GM06990 (cell line): ENCODE results near the gene MS4A18.

ENCODE experiments used
- DNase-seq: peaks from one replicate; pipeline ENCODE4 v3.0.0-alpha.2; 2011; ENCODE audit not compliant: insufficient read length; ENCODE audit errors: extremely low read depth
- H3K27me3 ChIP-seq: replicated peaks from 2 replicates; pipeline ENCODE4 v1.6.0; 2011; ENCODE audit warnings: low read length; ENCODE audit not compliant: control insufficient read depth, insufficient read depth
- H3K36me3 ChIP-seq: 2 replicates; pipeline ENCODE4 v1.5.1; 2011; ENCODE audit warnings: low read length; ENCODE audit not compliant: control insufficient read depth, insufficient read depth
- H3K4me3 ChIP-seq: replicated peaks from 2 replicates; pipeline ENCODE4 v1.5.1; 2011; ENCODE audit warnings: low read depth, mild to moderate bottlenecking, control low read depth, low read length
- TF ChIP-seq, protein P1 (sequence below): IDR thresholded peaks from 2 replicates; pipeline ENCODE4 v1.5.1; 2011; ENCODE audit warnings: low read length, control low read depth, mild to moderate bottlenecking, inconsistent platforms; ENCODE audit not compliant: insufficient read depth, poor library complexity, severe bottlenecking

MS4A18 gene

DNA sequence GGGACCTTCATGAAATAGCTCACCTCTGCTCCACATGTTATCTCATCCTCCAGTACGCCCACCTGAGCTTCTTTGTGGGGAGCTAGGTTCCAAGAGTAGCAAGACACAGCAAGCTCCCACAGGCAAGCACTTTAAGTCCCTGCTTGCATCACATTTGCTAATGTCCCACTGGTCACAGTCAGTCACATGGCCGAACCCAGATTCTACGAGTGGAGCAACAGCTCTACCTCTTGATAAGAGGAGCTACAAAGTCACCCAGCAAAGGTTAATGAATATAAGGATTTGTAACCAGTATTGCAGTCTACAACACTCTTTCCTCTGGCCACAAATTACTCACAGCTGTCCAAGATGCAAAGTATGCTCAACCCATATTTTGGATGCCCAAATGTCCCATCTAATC, 16.9 kb downstream of the MS4A18 start:
- DNase-seq: no peak
- no peaks in the 10 kb centered on the region for H3K27me3 ChIP-seq
- H3K36me3 ChIP-seq: no peaks in the 10 kb centered on the region
- TF ChIP-seq, protein P1, sequence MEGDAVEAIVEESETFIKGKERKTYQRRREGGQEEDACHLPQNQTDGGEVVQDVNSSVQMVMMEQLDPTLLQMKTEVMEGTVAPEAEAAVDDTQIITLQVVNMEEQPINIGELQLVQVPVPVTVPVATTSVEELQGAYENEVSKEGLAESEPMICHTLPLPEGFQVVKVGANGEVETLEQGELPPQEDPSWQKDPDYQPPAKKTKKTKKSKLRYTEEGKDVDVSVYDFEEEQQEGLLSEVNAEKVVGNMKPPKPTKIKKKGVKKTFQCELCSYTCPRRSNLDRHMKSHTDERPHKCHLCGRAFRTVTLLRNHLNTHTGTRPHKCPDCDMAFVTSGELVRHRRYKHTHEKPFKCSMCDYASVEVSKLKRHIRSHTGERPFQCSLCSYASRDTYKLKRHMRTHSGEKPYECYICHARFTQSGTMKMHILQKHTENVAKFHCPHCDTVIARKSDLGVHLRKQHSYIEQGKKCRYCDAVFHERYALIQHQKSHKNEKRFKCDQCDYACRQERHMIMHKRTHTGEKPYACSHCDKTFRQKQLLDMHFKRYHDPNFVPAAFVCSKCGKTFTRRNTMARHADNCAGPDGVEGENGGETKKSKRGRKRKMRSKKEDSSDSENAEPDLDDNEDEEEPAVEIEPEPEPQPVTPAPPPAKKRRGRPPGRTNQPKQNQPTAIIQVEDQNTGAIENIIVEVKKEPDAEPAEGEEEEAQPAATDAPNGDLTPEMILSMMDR: no peak
- H3K4me3 ChIP-seq: no peak overlapping the region

DNA sequence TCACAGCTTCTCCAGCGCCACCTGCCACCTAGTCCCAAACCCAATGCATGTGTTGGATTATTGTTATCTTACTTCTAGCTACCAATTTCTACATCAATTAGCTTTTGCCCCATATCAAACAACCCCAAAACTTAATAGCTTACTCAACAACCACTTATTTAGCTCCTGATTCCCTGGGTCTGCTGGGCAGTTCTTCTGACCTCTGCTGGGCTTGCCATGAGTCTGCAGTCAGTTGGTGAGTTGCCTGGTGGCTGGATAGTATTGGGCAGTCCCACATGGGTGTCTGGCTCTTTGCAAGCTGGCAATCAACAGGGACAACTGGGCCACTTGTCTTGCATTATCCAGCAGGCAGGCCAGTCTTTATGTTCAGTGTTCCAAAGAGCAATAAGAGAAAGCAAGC, 18.5 kb downstream of the MS4A18 start:
- H3K36me3 ChIP-seq: no peaks in the 10 kb centered on the region
- no peak for DNase-seq
- H3K27me3 ChIP-seq: no peaks in the 10 kb centered on the region
- H3K4me3 ChIP-seq: no peak overlapping the region
- TF ChIP-seq, protein P1: no peak

DNA sequence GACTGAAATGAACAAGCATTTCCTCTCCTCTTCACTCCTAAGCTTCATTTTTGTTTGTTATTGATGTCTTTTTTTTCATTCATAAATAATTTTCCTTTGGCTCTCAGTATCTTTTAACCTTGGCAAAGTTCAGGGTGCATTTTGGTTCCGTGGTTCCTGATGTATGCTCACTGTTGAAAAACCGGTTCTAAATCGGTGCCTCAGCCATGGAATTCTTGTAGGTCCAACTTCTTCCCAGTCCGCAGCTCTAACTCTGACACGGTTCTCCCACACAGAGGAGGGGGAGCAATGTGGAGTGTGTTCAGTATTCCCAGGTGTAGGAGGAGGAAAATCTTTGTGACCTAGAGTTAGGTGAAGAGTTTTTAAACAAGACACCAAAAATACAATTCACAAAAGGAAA, 19.6 kb downstream of the MS4A18 start:
- no peaks in the 10 kb centered on the region for H3K27me3 ChIP-seq
- TF ChIP-seq, protein P1: no peak
- no peak for DNase-seq
- no peaks in the 10 kb centered on the region for H3K36me3 ChIP-seq
- no peak overlapping the region for H3K4me3 ChIP-seq

DNA sequence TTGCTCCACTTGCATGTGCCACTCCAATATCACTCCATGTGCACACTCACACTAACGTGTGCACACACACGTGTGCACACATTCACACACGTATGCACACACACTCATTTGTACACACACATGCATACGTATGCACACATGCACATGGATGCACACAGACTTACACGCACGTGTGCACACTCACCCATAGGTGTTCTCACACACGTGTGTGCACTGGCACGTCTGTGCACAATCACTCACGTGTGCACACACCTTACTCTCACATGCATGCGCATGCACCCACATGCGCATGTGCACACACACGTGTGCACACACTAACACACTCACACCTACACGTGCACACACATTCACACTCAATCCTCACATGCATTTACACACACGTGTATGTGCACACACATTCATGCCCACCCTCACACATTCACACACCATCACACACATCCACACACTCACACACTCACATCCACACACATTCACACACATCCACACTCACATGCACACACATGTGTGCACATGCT, 22.9 kb downstream of the MS4A18 start:
- Histone ChIP-seq H3K36me3 (no peaks in the 10 kb centered on the region), H3K27me3 (no peaks in the 10 kb centered on the region), H3K4me3 (no peak overlapping the region)
- DNase-seq: no peak
- TF ChIP-seq, protein P1: no peak

DNA sequence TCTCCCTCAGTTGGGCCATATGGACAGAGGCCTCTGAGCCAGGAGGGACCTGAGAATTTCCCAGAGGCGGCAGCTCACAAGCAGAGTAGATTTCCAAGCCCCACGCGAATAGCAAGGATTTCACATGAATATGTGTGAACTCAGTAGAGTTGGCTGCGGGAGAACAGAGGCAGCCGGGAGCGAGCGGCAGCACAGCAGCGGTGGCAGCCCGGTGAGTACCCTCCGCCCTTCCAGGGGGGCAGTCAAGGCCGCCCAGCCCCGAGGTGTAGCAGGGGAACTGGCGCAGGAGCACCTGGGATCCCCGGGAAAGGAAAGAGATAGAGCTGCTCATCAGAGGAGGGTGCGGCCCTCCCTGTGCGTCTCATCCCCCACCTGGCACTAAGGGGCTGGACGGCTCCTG, 23.7 kb downstream of the MS4A18 start:
- no peaks in the 10 kb centered on the region for H3K36me3 ChIP-seq
- TF ChIP-seq, protein P1: no peak

DNA sequence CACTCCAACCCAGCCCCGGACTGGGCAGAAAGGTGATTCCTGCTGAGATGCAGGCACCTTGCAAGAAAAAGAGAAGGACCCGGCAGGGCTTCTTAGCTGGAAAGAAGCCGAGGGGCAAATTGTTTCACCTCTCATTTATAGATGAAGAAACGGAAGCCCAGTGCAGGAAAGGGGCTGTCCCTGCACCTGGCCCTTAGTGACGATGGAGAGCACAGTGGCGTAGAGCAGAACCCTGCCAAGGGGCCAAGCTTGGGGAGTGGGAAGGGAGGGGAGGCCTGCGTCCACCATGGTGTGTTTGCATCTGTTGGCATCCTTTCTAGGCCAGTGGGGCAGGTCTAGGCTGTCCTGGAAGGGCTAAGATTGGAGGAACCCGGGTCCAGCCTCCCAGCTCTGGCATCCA, 24.3 kb downstream of the MS4A18 start:
- Histone ChIP-seq H3K4me3 (no peak overlapping the region), H3K36me3 (no peaks in the 10 kb centered on the region), H3K27me3 (no peaks in the 10 kb centered on the region)
- TF ChIP-seq, protein P1: no peak
- no peak for DNase-seq

More for the DNA sequence above, 23.7 kb downstream of the MS4A18 start:
- H3K27me3 ChIP-seq: no peaks in the 10 kb centered on the region
- no peak overlapping the region for H3K4me3 ChIP-seq
- no peak for DNase-seq
